SK-N-SH treated with all-trans-retinoic acid at 6 μM for 48 hours (cell line): Measurements from ENCODE around the gene KLHL21.

Experiments
- ATAC-seq: fragments of 200-7000 bp; cut with Tn5 transposase; 3 replicates; pipeline ENCODE4 v1.9.1; 2020; ENCODE audit warnings: mild to moderate bottlenecking, moderate library complexity
- ARNTL ChIP-seq: fragments of 450-650 bp; formaldehyde crosslinking; IDR thresholded peaks from 2 replicates; pipeline ENCODE4 v1.5.0; 2020; ENCODE audit warnings: low read depth, mild to moderate bottlenecking, moderate library complexity, borderline replicate concordance
- BACH2 ChIP-seq: fragments of 250-450 bp; sonication (Bioruptor Pico); IDR thresholded peaks from 2 replicates; pipeline ENCODE4 v1.9.0; 2021; ENCODE audit warnings: mild to moderate bottlenecking, borderline replicate concordance
- CSDC2 ChIP-seq: fragments of 250-450 bp; sonication (Bioruptor Pico); IDR thresholded peaks from 2 replicates; pipeline ENCODE4 v1.5.0; 2020; ENCODE audit warnings: mild to moderate bottlenecking, moderate library complexity
- ESRRG ChIP-seq: fragments of 250-450 bp; sonication (Bioruptor Pico); IDR thresholded peaks from 2 replicates; pipeline ENCODE4 v1.6.1; 2021; ENCODE audit warnings: mild to moderate bottlenecking
- GLIS3 ChIP-seq: fragments of 250-450 bp; sonication (Bioruptor Pico); IDR thresholded peaks from 2 replicates; pipeline ENCODE4 v1.5.0; 2020; ENCODE audit warnings: mild to moderate bottlenecking, moderate library complexity
- ISL1 ChIP-seq: fragments of 250-450 bp; sonication (Bioruptor Pico); IDR thresholded peaks from 2 replicates; pipeline ENCODE4 v2.1.2; 2022; ENCODE audit warnings: mild to moderate bottlenecking, moderate library complexity
- OSR1 ChIP-seq: fragments of 250-450 bp; sonication (Bioruptor Pico); IDR thresholded peaks from 2 replicates; pipeline ENCODE4 v1.8.0; 2022; ENCODE audit warnings: moderate library complexity, mild to moderate bottlenecking, inconsistent platforms
- PATZ1 ChIP-seq: fragments of 250-450 bp; sonication (Bioruptor Pico); IDR thresholded peaks from 2 replicates; pipeline ENCODE4 v1.8.0; 2020; ENCODE audit warnings: mild to moderate bottlenecking, moderate library complexity, borderline replicate concordance
- PPARA ChIP-seq: fragments of 250-450 bp; sonication (Bioruptor Pico); IDR thresholded peaks from 2 replicates; pipeline ENCODE4 v1.5.0; 2020; ENCODE audit warnings: mild to moderate bottlenecking, borderline replicate concordance
- RARB ChIP-seq: fragments of 250-450 bp; sonication (Bioruptor Pico); IDR thresholded peaks from 2 replicates; pipeline ENCODE4 v1.8.0; 2021; ENCODE audit warnings: mild to moderate bottlenecking, moderate library complexity
- TCF4 ChIP-seq: fragments of 250-450 bp; sonication (Bioruptor Pico); IDR thresholded peaks from 2 replicates; pipeline ENCODE4 v1.8.0; 2021; ENCODE audit warnings: mild to moderate bottlenecking, moderate library complexity, borderline replicate concordance
- TOX ChIP-seq: fragments of 250-450 bp; sonication (Bioruptor Pico); IDR thresholded peaks from 2 replicates; pipeline ENCODE4 v1.8.0; 2021; ENCODE audit warnings: mild to moderate bottlenecking, moderate library complexity, borderline replicate concordance
- ZC3H10 ChIP-seq: fragments of 250-450 bp; sonication (Bioruptor Pico); IDR thresholded peaks from 2 replicates; pipeline ENCODE4 v1.5.1; 2021; ENCODE audit warnings: mild to moderate bottlenecking, moderate library complexity
- ZFP3 ChIP-seq: fragments of 250-450 bp; sonication (Bioruptor Pico); IDR thresholded peaks from 2 replicates; pipeline ENCODE4 v1.5.0; 2020; ENCODE audit warnings: mild to moderate bottlenecking, moderate library complexity
- ZFP30 ChIP-seq: fragments of 450-650 bp; formaldehyde crosslinking; IDR thresholded peaks from 2 replicates; pipeline ENCODE4 v1.5.0; 2022; ENCODE audit warnings: mild to moderate bottlenecking, moderate library complexity
- ZNF565 ChIP-seq: fragments of 450-650 bp; formaldehyde crosslinking; conservative IDR thresholded peaks from 2 replicates; pipeline ENCODE4 v1.5.0; 2020; ENCODE audit warnings: low read depth, mild to moderate bottlenecking, moderate library complexity
- ZNF8 ChIP-seq: fragments of 450-650 bp; formaldehyde crosslinking; IDR thresholded peaks from 2 replicates; pipeline ENCODE4 v1.5.0; 2020; ENCODE audit warnings: mild to moderate bottlenecking, moderate library complexity
- TF ChIP-seq, protein P1 (sequence below): fragments of 250-450 bp; sonication (Bioruptor Pico); IDR thresholded peaks from 2 replicates; pipeline ENCODE4 v1.5.1; 2020; ENCODE audit warnings: low read depth, mild to moderate bottlenecking, moderate library complexity
- TF ChIP-seq, protein P2 (sequence below): fragments of 250-450 bp; sonication (Bioruptor Pico); IDR thresholded peaks from 2 replicates; pipeline ENCODE4 v1.5.1; 2021; ENCODE audit warnings: mild to moderate bottlenecking, moderate library complexity
- TF ChIP-seq, protein P3 (sequence below): fragments of 250-450 bp; sonication (Bioruptor Pico); IDR thresholded peaks from 2 replicates; pipeline ENCODE4 v1.5.0; 2020; ENCODE audit warnings: mild to moderate bottlenecking, moderate library complexity
- TF ChIP-seq, protein P4 (sequence below): fragments of 250-450 bp; sonication (Bioruptor Pico); IDR thresholded peaks from 2 replicates; pipeline ENCODE4 v1.8.0; 2021; ENCODE audit warnings: low read depth, mild to moderate bottlenecking, moderate library complexity, borderline replicate concordance

The KLHL21 gene

GRCh38 chr1:6612641-6613360 lies 10.1 kb upstream of the KLHL21 start:
- peak; percentile 69 for ATAC-seq

DNA sequence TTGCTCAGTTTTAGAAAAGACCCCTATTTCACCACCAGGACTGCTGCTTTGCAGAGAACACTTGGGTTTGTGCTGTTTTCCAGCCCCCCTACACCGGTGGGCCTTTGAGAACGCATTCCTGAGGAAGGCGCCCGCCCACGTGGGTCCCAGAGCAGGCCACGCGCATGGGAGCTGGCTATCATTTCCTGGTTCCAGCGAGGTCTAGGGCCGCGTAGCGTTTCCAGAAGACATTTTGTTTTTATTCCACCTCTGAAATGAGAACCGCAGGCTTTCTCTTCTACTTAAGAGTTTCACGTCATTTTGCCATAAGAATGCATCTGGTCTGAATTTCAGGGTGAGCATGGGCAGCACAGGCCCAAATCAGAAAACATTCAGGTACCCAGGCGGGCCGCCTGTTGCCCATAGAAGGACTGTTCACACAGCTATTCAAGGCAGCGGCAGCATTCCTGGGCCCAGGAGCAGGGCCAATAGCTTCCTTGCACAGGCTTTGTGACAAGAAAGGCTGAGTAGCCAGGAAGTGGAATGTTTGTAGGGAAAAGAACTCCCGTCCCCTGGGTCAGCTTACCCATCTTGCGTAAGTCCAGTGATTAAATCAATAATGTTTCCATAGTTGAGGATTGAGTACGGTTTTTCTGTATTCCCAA lies 1.4 kb upstream of the KLHL21 start:
- TF ChIP-seq ISL1 (CRISPR knock-in tag), result no peak
- TF ChIP-seq, protein P1, sequence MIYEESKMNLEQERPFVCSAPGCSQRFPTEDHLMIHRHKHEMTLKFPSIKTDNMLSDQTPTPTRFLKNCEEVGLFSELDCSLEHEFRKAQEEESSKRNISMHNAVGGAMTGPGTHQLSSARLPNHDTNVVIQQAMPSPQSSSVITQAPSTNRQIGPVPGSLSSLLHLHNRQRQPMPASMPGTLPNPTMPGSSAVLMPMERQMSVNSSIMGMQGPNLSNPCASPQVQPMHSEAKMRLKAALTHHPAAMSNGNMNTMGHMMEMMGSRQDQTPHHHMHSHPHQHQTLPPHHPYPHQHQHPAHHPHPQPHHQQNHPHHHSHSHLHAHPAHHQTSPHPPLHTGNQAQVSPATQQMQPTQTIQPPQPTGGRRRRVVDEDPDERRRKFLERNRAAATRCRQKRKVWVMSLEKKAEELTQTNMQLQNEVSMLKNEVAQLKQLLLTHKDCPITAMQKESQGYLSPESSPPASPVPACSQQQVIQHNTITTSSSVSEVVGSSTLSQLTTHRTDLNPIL (CRISPR knock-in tag), result no peak
- TF ChIP-seq CSDC2 (CRISPR knock-in tag), result no peak
- TF ChIP-seq ESRRG (CRISPR knock-in tag), result no peak
- no peak for TF ChIP-seq ARNTL (CRISPR knock-in tag)
- TF ChIP-seq TCF4 (CRISPR knock-in tag), result no peak
- TF ChIP-seq PPARA, result no peak
- TF ChIP-seq BACH2 (CRISPR knock-in tag), result no peak
- ATAC-seq, result no peak

More at GRCh38 chr1:6612641-6613360, 10.1 kb upstream of the KLHL21 start:
- TF ChIP-seq TOX (no peak), BACH2 (CRISPR knock-in tag) (no peak), ISL1 (CRISPR knock-in tag) (no peak)

DNA sequence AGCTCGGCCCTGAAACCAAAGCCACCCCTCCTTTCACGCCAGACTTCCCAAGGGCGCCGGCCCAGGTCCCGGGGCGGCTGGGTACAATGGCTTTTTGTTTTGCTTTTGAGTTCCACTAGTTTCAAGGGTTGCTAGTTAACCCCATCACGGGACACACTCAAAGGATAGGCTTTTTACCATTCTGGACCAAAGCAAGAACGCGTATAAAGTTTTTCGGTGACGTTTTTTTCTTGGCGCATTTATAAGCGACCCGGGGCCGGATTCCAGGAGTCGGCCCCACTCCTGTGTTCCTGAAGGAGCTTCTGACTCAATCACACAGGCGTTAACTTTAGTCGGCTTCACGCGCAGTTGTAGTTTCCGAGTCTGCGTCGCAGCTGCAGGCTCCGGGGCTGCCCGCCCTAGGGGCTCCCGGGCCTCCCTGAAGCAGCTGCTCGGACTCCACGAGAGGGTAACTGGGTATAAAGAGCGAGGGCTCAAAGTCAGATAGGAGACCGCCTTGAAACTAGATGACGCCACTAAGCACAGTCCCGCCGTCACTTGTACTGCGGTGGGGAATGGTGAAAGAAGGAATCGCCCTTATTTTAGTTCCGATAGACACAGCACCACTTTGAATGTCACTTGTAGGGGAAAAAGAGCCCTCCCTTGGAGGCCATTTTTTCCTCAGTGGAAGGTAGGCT lies 707 bp upstream of the KLHL21 start:
- no peak for TF ChIP-seq CSDC2 (CRISPR knock-in tag)
- no peak for TF ChIP-seq TCF4 (CRISPR knock-in tag)
- TF ChIP-seq, protein P2, sequence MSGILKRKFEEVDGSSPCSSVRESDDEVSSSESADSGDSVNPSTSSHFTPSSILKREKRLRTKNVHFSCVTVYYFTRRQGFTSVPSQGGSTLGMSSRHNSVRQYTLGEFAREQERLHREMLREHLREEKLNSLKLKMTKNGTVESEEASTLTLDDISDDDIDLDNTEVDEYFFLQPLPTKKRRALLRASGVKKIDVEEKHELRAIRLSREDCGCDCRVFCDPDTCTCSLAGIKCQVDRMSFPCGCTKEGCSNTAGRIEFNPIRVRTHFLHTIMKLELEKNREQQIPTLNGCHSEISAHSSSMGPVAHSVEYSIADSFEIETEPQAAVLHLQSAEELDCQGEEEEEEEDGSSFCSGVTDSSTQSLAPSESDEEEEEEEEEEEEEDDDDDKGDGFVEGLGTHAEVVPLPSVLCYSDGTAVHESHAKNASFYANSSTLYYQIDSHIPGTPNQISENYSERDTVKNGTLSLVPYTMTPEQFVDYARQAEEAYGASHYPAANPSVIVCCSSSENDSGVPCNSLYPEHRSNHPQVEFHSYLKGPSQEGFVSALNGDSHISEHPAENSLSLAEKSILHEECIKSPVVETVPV, result no peak
- TF ChIP-seq TOX, result no peak
- TF ChIP-seq GLIS3 (CRISPR knock-in tag), result no peak
- no peak for TF ChIP-seq ZC3H10
- TF ChIP-seq, protein P3, sequence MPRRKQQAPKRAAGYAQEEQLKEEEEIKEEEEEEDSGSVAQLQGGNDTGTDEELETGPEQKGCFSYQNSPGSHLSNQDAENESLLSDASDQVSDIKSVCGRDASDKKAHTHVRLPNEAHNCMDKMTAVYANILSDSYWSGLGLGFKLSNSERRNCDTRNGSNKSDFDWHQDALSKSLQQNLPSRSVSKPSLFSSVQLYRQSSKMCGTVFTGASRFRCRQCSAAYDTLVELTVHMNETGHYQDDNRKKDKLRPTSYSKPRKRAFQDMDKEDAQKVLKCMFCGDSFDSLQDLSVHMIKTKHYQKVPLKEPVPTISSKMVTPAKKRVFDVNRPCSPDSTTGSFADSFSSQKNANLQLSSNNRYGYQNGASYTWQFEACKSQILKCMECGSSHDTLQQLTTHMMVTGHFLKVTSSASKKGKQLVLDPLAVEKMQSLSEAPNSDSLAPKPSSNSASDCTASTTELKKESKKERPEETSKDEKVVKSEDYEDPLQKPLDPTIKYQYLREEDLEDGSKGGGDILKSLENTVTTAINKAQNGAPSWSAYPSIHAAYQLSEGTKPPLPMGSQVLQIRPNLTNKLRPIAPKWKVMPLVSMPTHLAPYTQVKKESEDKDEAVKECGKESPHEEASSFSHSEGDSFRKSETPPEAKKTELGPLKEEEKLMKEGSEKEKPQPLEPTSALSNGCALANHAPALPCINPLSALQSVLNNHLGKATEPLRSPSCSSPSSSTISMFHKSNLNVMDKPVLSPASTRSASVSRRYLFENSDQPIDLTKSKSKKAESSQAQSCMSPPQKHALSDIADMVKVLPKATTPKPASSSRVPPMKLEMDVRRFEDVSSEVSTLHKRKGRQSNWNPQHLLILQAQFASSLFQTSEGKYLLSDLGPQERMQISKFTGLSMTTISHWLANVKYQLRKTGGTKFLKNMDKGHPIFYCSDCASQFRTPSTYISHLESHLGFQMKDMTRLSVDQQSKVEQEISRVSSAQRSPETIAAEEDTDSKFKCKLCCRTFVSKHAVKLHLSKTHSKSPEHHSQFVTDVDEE, result no peak
- no peak for TF ChIP-seq OSR1 (CRISPR knock-in tag)
- TF ChIP-seq BACH2 (CRISPR knock-in tag), result no peak
- no peak for TF ChIP-seq PATZ1
- no peak for TF ChIP-seq ZFP30 (CRISPR knock-in tag)
- no peak for TF ChIP-seq ISL1 (CRISPR knock-in tag)
- TF ChIP-seq ESRRG (CRISPR knock-in tag), result no peak
- no peak for TF ChIP-seq ZNF8 (CRISPR knock-in tag)
- TF ChIP-seq, protein P4, sequence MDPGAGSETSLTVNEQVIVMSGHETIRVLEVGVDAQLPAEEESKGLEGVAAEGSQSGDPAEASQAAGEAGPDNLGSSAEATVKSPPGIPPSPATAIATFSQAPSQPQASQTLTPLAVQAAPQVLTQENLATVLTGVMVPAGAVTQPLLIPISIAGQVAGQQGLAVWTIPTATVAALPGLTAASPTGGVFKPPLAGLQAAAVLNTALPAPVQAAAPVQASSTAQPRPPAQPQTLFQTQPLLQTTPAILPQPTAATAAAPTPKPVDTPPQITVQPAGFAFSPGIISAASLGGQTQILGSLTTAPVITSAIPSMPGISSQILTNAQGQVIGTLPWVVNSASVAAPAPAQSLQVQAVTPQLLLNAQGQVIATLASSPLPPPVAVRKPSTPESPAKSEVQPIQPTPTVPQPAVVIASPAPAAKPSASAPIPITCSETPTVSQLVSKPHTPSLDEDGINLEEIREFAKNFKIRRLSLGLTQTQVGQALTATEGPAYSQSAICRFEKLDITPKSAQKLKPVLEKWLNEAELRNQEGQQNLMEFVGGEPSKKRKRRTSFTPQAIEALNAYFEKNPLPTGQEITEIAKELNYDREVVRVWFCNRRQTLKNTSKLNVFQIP (CRISPR knock-in tag), result no peak
- no peak for TF ChIP-seq ZFP3 (CRISPR knock-in tag)
- no peak for TF ChIP-seq RARB (CRISPR knock-in tag)
- no peak for TF ChIP-seq ARNTL (CRISPR knock-in tag)
- TF ChIP-seq ZNF565 (CRISPR knock-in tag), result no peak
- no peak for TF ChIP-seq PPARA
- ATAC-seq, result peak; percentile 17
